Stimulated activated CD8-positive, alpha-beta memory T cell treated with anti-CD3 and anti-CD28 coated beads, Interleukin-2, amount 100 ng/mL, for 1 hour (primary cell): Measurements from ENCODE around the gene TCL1B.
"Not testable (repeated sequence)": the region's sequence is repeated elsewhere in the genome, so short reads cannot be mapped to it uniquely, and the experiment has no call there.

Source experiments
- DNase-seq, 2 donors: peaks; one replicate each; pipeline ENCODE4 v3.0.0-alpha.2; 2020; ENCODE audit warnings: low read depth in 2 of 2

TCL1B gene

GRCh38 chr14:95685978-95686922 is at the start of gene TCL1B:
Gene TCL1B (plus strand): TSS chr14:95686426. CDS start chr14:95686468, 42 bp downstream.
- DNase-seq: no peak

GRCh38 chr14:95644981-95645380 is 41.2 kb upstream of the TCL1B start:
- DNase-seq: no peak

GRCh38 chr14:95645389-95645996 is 40.7 kb upstream of the TCL1B start:
- no peak for DNase-seq

- DNase-seq: no peak
Observed at GRCh38 chr14:95647926-95648325, 38.3 kb upstream of the TCL1B start.

GRCh38 chr14:95649230-95649629 is 37.0 kb upstream of the TCL1B start:
- DNase-seq: no peak

GRCh38 chr14:95651028-95651427 is 35.2 kb upstream of the TCL1B start:
- DNase-seq: no peak

- DNase-seq: no peak
Observed at GRCh38 chr14:95651821-95652583, 34.2 kb upstream of the TCL1B start.

GRCh38 chr14:95652690-95653089 is 33.5 kb upstream of the TCL1B start:
- DNase-seq: no peak

- no peak for DNase-seq
Observed at GRCh38 chr14:95655461-95655860, 30.8 kb upstream of the TCL1B start.

- no peak for DNase-seq
Observed at GRCh38 chr14:95656634-95657033, 29.6 kb upstream of the TCL1B start.

GRCh38 chr14:95657454-95657853 is 28.8 kb upstream of the TCL1B start:
- no peak for DNase-seq

- DNase-seq: no peak
Observed at GRCh38 chr14:95659293-95659989, 26.8 kb upstream of the TCL1B start.

- DNase-seq: no peak
Observed at GRCh38 chr14:95659990-95660385, 26.2 kb upstream of the TCL1B start.

- DNase-seq: no peak
Observed at GRCh38 chr14:95660651-95661515, 25.3 kb upstream of the TCL1B start.

- DNase-seq: no peak
Observed at GRCh38 chr14:95662376-95663186, 23.6 kb upstream of the TCL1B start.

- DNase-seq: no peak
Observed at GRCh38 chr14:95663226-95663797, 22.9 kb upstream of the TCL1B start.

GRCh38 chr14:95664066-95664465 is 22.2 kb upstream of the TCL1B start:
- DNase-seq: no peak

GRCh38 chr14:95664546-95664945 is 21.7 kb upstream of the TCL1B start:
- DNase-seq: no peak

GRCh38 chr14:95665530-95665929 is 20.7 kb upstream of the TCL1B start:
- DNase-seq: not testable (repeated sequence)

GRCh38 chr14:95666450-95666849 is 19.8 kb upstream of the TCL1B start:
- DNase-seq: no peak
